Upper lobe of left lung (tissue), 6 donors: ENCODE data around the gene MEPCE. TPM values are rescaled to one million over a fixed set of nuclear protein-coding genes. Genes with fewer than 3 reads are reported as not detected.
A peak's percentile ranks its signal among the peaks of the same experiment; 100 is the strongest.

Experiments used
- ATAC-seq, 2 donors: fragments of 200-7000 bp; cut with Tn5 transposase; one replicate each; pipeline ENCODE4 v1.9.1; 2022; ENCODE audit warnings: mild to moderate bottlenecking in 2 of 2, moderate library complexity in 2 of 2; ENCODE audit not compliant: low FRiP score in 2 of 2
- DNase-seq, 2 donors: peaks; one replicate each; pipeline ENCODE4 v3.0.0-alpha.2; 2019 to 2020
- H3K27ac ChIP-seq, 4 donors: fragments of 200-600 bp; sonication (generic); one replicate each; pipeline ENCODE4 v1.5.1; 2016 to 2019
- H3K27me3 ChIP-seq, 4 donors: fragments of 200-600 bp; sonication (generic); one replicate each; pipeline ENCODE4 v1.5.1; 2017 to 2019
- H3K36me3 ChIP-seq, 4 donors: fragments of 200-600 bp; sonication (generic); one replicate each; pipeline ENCODE4 v1.5.1; 2016 to 2019
- H3K4me1 ChIP-seq, 4 donors: fragments of 200-600 bp; sonication (generic); one replicate each; pipeline ENCODE4 v1.5.1; 2018 to 2019
- H3K4me3 ChIP-seq, 4 donors: fragments of 200-600 bp; sonication (generic); one replicate each; pipeline ENCODE4 v1.5.1; 2017 to 2019; ENCODE audit warnings: mild to moderate bottlenecking in 2 of 4, moderate library complexity in 1 of 4
- H3K9me3 ChIP-seq, 4 donors: fragments of 200-600 bp; sonication (generic); one replicate each; pipeline ENCODE4 v1.5.1; 2018 to 2019
- CTCF ChIP-seq, 6 experiments: fragments of 450-650 bp in 4 of 6; fragments of 200-600 bp in 2 of 6; sonication (generic) in 2 of 6; IDR thresholded peaks; one replicate each; pipeline ENCODE4 v1.5.1; 2016 to 2019; ENCODE audit warnings: antibody characterized with exemption in 6 of 6
- EP300 ChIP-seq, 4 donors: sonication (generic); formaldehyde crosslinking; IDR thresholded peaks; one replicate each; pipeline ENCODE4 v1.5.1; 2017; ENCODE audit warnings: antibody characterized with exemption in 4 of 4, control low read depth in 2 of 4
- POLR2A ChIP-seq, 4 donors: fragments of 450-650 bp; IDR thresholded peaks; one replicate each; pipeline ENCODE4 v1.5.1; 2016 to 2017; ENCODE audit warnings: antibody characterized with exemption in 4 of 4, mild to moderate bottlenecking in 2 of 4
- POLR2AphosphoS5 ChIP-seq, 2 donors: sonication (generic); formaldehyde crosslinking; IDR thresholded peaks; one replicate each; pipeline ENCODE4 v1.5.1; 2017; ENCODE audit warnings: antibody characterized with exemption in 2 of 2
- WGBS, 2 donors: methylation state at CpG; one replicate each; pipeline ENCODE4 v1.1.5; 2017 to 2018; 5-methylcytosine and 5-hydroxymethylcytosine counted together
- total RNA-seq, 6 donors: library from RNA; depleted of rRNA in 4 of 6; stranded (reverse); fragments of >200 nt in 4 of 6; gene quantifications; one replicate each; pipeline versions ENCODE4 v1.1.0 to v1.2.1, GENCODE V29; 2016 to 2021
- donor health status: DM: no; HTN: no; CAD: no; lungs with moderate emphysema.
- donor health status: DM: no; HTN: yes; CAD: no; lungs with severe emphysema.

Gene MEPCE
- total RNA-seq, 6 donors from 2014 or later: 19.3 to 45.4 (median 37.9) TPM

DNA sequence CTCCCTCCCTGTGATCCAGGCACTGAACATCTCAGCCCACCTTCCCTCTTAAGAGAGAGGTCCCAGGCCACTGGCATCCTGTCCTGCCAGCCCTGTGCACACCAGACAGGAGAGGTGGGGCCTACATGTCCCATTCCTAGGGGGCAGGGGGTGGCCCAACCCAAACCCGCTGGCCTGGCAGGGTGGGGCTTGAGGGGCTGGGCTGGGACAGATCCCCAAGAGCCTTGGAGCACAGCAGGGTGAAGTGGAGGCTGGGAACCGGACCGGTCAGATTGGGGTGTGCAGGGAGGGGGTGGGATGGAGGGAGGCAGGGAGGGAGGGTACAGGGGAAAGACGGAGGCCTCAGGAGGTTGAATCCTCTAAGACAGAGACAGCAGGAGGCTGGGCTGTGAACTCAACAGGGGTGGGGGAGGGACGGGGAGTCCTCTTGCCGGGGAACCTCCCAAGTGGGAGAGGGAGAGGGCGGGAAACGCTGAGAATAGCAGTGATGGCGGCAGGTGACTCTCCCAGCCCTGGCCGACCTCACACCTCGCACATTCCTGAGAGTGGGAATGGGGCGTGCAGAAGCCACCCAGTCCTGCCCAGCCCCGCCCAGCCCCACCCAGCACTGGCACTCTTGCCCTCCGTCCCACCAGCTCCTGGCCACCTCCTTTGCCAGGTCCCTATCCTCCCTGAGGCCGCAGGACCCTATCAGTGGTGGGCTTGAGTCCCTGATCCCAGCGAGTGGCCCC, 42.7 kb downstream of the MEPCE start:
- peaks cover 5 to 55% (median 28%) of the 10 kb centered on the region in 4 donors for H3K36me3 ChIP-seq
- DNase-seq: peak in 1 of 2 donors; percentile 56
- no peaks in the 10 kb centered on the region for H3K9me3 ChIP-seq
- no peak for TF ChIP-seq POLR2A (IDR thresholded peaks at IDR 0.05)
- no peak for TF ChIP-seq POLR2AphosphoS5 (IDR thresholded peaks at IDR 0.05)
- no peak for TF ChIP-seq CTCF (IDR thresholded peaks at IDR 0.05)
- no peak for TF ChIP-seq EP300 (IDR thresholded peaks at IDR 0.05)
- peak overlapping the region in 3 of 4 donors; percentile 15 to 32 (median 30) for H3K4me3 ChIP-seq
- peak overlapping the region; percentile 64 to 81 (median 75) for H3K27ac ChIP-seq
- H3K4me1 ChIP-seq: peaks cover 42 to 64% (median 52%) of the 10 kb centered on the region in 4 donors
- no peaks in the 10 kb centered on the region for H3K27me3 ChIP-seq
- ATAC-seq: peak; percentile 3 to 57
- WGBS, 2 donors: 42 to 48% methylated on average over 5 to 11 of the region's 16 CpGs

- Histone ChIP-seq H3K4me1 (peaks cover 45 to 71% (median 58%) of the 10 kb centered on the region in 4 donors), H3K9me3 (no peaks in the 10 kb centered on the region), H3K4me3 (peak overlapping the region in 3 of 4 donors; percentile 15 to 32 (median 30)), H3K27ac (peak overlapping the region; percentile 64 to 81 (median 75)), H3K36me3 (peaks cover 5 to 48% (median 21%) of the 10 kb centered on the region in 4 donors), H3K27me3 (no peaks in the 10 kb centered on the region)
- WGBS, 2 donors: 41 to 52% methylated on average over 11 to 14 of the region's 14 CpGs
- ATAC-seq: peak in 1 of 2 donors; percentile 1
- peak in 1 of 2 donors; percentile 74 for DNase-seq
- TF ChIP-seq POLR2AphosphoS5 (IDR thresholded peaks at IDR 0.05) (peak in 1 of 2 donors; percentile 43), CTCF (IDR thresholded peaks at IDR 0.05) (no peak), EP300 (IDR thresholded peaks at IDR 0.05) (no peak), POLR2A (IDR thresholded peaks at IDR 0.05) (peak in 1 of 4 donors; percentile 12)
These were observed 43.3 kb downstream of the MEPCE start for GRCh38 chr7:100472854-100473499.

DNA sequence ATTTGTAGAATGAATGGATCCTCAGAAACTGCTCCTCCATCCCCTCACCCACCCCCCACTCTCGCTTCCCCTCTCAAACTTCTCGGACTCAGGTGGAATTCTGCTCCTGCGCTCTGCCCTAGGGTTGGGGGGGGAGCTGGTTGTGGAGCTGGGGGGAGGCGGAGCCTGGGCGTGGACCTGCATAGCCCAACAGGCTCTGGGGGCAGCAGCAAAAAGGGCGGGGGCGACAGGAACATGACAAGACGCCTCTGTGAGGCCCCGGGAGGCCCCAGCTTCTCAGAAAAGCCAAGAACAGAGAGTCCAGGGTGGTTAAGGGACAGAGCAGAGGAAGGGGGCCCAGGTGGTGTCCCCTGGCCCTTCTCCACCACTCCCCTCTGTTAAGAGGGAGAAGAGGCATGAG, 45.9 kb downstream of the MEPCE start:
- 44 to 51% methylated on average over 9 of the region's 9 CpGs for WGBS, 2 donors
- Histone ChIP-seq H3K9me3 (no peaks in the 10 kb centered on the region), H3K4me1 (peaks cover 45 to 74% (median 59%) of the 10 kb centered on the region in 4 donors), H3K4me3 (peak overlapping the region in 2 of 4 donors; percentile 91 to 98), H3K27ac (peak overlapping the region; percentile 35 to 99 (median 95)), H3K27me3 (no peaks in the 10 kb centered on the region), H3K36me3 (peaks cover 5 to 31% (median 16%) of the 10 kb centered on the region in 4 donors)
- ATAC-seq (no peak), DNase-seq (no peak)
- TF ChIP-seq CTCF (IDR thresholded peaks at IDR 0.05) (no peak), POLR2A (IDR thresholded peaks at IDR 0.05) (no peak), EP300 (IDR thresholded peaks at IDR 0.05) (no peak), POLR2AphosphoS5 (IDR thresholded peaks at IDR 0.05) (no peak)

DNA sequence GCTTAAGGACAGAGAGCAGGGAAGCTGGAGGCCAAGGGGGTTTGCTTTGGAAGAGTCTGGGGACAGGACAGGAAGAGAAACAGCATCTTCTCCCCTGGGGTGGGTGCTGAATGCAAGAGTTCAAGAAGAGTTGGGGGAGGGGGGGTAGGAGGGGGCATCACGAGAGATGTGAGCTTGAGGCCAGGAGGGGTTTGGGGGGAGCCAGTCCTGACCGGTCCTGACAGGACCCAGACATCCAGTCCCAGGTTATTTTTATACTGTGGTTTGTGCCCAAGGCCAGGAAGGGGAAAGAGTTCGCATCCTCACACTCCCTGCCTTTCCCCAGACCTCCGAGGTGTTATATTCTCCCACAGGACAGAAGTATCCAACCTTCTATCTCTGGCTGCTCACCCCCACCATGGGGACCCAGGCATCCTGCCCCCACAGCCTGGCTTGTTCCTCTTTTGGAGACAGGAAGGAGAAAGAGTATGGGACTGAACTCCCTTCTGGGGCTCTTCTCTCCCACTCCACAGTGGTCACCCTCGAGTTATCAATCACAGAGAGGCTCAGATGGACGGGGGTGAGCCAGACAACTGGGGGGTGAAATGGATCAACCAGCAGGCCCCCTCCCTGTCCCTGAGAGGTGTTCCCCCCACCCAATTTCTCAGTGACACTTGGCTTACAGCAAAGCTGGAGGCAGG, 46.6 kb downstream of the MEPCE start:
- no peaks in the 10 kb centered on the region for H3K9me3 ChIP-seq
- no peaks in the 10 kb centered on the region for H3K27me3 ChIP-seq
- peaks cover 5 to 24% (median 16%) of the 10 kb centered on the region in 4 donors for H3K36me3 ChIP-seq
- H3K4me1 ChIP-seq: peaks cover 45 to 74% (median 59%) of the 10 kb centered on the region in 4 donors
- H3K27ac ChIP-seq: peak overlapping the region; percentile 35 to 99 (median 95)
- ATAC-seq: no peak
- TF ChIP-seq EP300 (IDR thresholded peaks at IDR 0.05): no peak
- no peak for TF ChIP-seq CTCF (IDR thresholded peaks at IDR 0.05)
- no peak for TF ChIP-seq POLR2AphosphoS5 (IDR thresholded peaks at IDR 0.05)
- WGBS, 2 donors: 27 to 31% methylated on average over 6 of the region's 6 CpGs
- peak overlapping the region in 3 of 4 donors; percentile 91 to 98 (median 98) for H3K4me3 ChIP-seq
- no peak for DNase-seq
